Mesendoderm (in vitro differentiated cells): ENCODE data around the gene DOCK10.

Source experiments
- DNase-seq: peaks from one replicate; pipeline ENCODE4 v3.0.0; 2013
- H2AK5ac ChIP-seq: 2 replicates; pipeline ENCODE4 v1.6.1; 2013; ENCODE audit warnings: low read length, inconsistent platforms
- H2BK120ac ChIP-seq: 2 replicates; pipeline ENCODE4 v1.6.1; 2013; ENCODE audit warnings: low read depth, mild to moderate bottlenecking, low read length, moderate library complexity, mixed read lengths
- H2BK15ac ChIP-seq: replicated peaks from 2 replicates; pipeline ENCODE4 v1.6.1; 2013; ENCODE audit warnings: low read depth, mild to moderate bottlenecking, moderate library complexity
- H2BK5ac ChIP-seq: 2 replicates; pipeline ENCODE4 v1.6.1; 2013; ENCODE audit warnings: low read length, inconsistent platforms
- H3K18ac ChIP-seq: 2 replicates; pipeline ENCODE4 v1.6.1; 2013; ENCODE audit warnings: mild to moderate bottlenecking, low read length, mixed read lengths
- H3K23ac ChIP-seq: one replicate; pipeline ENCODE4 v1.6.1; 2013; ENCODE audit warnings: low read length
- H3K27ac ChIP-seq: 2 replicates; pipeline ENCODE4 v1.5.1; 2013; ENCODE audit warnings: low read depth, mild to moderate bottlenecking, inconsistent platforms, low read length, moderate library complexity
- H3K27me3 ChIP-seq: 2 replicates; pipeline ENCODE4 v1.6.1; 2013; ENCODE audit warnings: low read length, control low read depth, mild to moderate bottlenecking, inconsistent platforms; ENCODE audit not compliant: insufficient read depth, poor library complexity
- H3K36me3 ChIP-seq: 2 replicates; pipeline ENCODE4 v1.6.1; 2013; ENCODE audit warnings: low read length, inconsistent platforms; ENCODE audit not compliant: control insufficient read depth, insufficient read depth
- H3K4ac ChIP-seq: one replicate; pipeline ENCODE4 v1.6.1; 2013; ENCODE audit warnings: low read depth, mild to moderate bottlenecking, low read length, moderate library complexity
- H3K4me1 ChIP-seq: 2 replicates; pipeline ENCODE4 v1.6.1; 2013; ENCODE audit warnings: low read depth, low read length, inconsistent platforms; ENCODE audit not compliant: control insufficient read depth
- H3K4me2 ChIP-seq: 2 replicates; pipeline ENCODE4 v1.6.1; 2013; ENCODE audit warnings: low read length
- H3K4me3 ChIP-seq: 2 replicates; pipeline ENCODE4 v1.5.1; 2013; ENCODE audit warnings: mild to moderate bottlenecking, low read length
- H3K56ac ChIP-seq: one replicate; pipeline ENCODE4 v1.6.1; 2013; ENCODE audit warnings: low read length
- H3K79me1 ChIP-seq: 2 replicates; pipeline ENCODE4 v1.6.1; 2013; ENCODE audit warnings: low read length, inconsistent platforms
- H3K79me2 ChIP-seq: 2 replicates; pipeline ENCODE4 v1.6.1; 2013; ENCODE audit warnings: mild to moderate bottlenecking, low read length; ENCODE audit not compliant: control insufficient read depth, insufficient read depth
- H3K9ac ChIP-seq: 2 replicates; pipeline ENCODE4 v1.6.1; 2013; ENCODE audit warnings: low read length, inconsistent platforms
- H4K5ac ChIP-seq: one replicate; pipeline ENCODE4 v1.6.1; 2013; ENCODE audit warnings: low read length
- H4K8ac ChIP-seq: one replicate; pipeline ENCODE4 v1.6.1; 2013; ENCODE audit warnings: low read depth, mild to moderate bottlenecking, control low read depth, low read length, moderate library complexity
- WGBS: extraction: QIAGEN DNeasy Blood & Tissue Kit; methylation state at CpG from one replicate; pipeline ENCODE4 v1.1.7; 2013; ENCODE audit warnings: low lambda C conversion rate, missing lambda C conversion rate; ENCODE audit not compliant: insufficient coverage; ENCODE audit errors: extremely low coverage; 5-methylcytosine and 5-hydroxymethylcytosine counted together

DOCK10 gene

DNA sequence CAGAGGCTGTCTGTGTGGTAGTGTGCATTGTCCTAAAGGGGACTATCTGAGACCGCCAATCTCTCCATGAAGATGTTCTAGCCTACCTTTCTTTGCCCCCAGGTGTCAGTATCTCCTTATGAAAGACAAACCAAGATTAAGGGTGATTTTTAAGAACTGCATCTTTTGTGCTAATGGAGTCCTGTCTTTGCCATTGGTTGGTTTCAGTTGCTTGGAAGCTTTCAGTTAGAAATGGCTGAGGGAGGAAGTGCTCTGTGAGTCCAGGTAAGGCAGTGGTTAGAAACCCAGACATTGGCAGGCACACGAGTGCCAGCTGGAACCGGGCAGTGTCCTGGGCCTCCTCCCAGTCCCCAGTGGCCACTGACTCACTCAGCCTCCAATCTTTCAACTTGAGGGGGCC is 111.3 kb downstream of the DOCK10 start:
- Histone ChIP-seq H3K79me1 (no peaks in the 10 kb centered on the region), H3K27me3 (no peaks in the 10 kb centered on the region), H3K36me3 (no peaks in the 10 kb centered on the region), H3K4me2 (no peak overlapping the region), H2AK5ac (no peak overlapping the region), H3K4ac (no peak overlapping the region), H3K23ac (no peak overlapping the region), H3K4me3 (no peak overlapping the region), H2BK5ac (no peak overlapping the region), H2BK120ac (no peak overlapping the region), H3K56ac (no peak overlapping the region), H3K27ac (no peak overlapping the region), H4K8ac (no peak overlapping the region), H3K9ac (no peak overlapping the region), H3K79me2 (no peaks in the 10 kb centered on the region), H4K5ac (no peak overlapping the region), H3K4me1 (no peaks in the 10 kb centered on the region), H3K18ac (no peak overlapping the region), H2BK15ac (no peak overlapping the region)
- peak; percentile 36 for DNase-seq
- no CpG with 5 or more reads among the region's 3 CpGs for WGBS

- Histone ChIP-seq H2AK5ac (no peak overlapping the region), H3K79me2 (no peaks in the 10 kb centered on the region), H3K4ac (no peak overlapping the region), H2BK5ac (no peak overlapping the region), H4K5ac (no peak overlapping the region), H3K56ac (no peak overlapping the region), H2BK15ac (no peak overlapping the region), H3K4me2 (no peak overlapping the region), H3K23ac (no peak overlapping the region), H3K79me1 (no peaks in the 10 kb centered on the region), H3K9ac (no peak overlapping the region), H3K4me1 (no peaks in the 10 kb centered on the region), H4K8ac (no peak overlapping the region), H3K27ac (no peak overlapping the region), H3K18ac (no peak overlapping the region), H2BK120ac (no peak overlapping the region), H3K27me3 (no peaks in the 10 kb centered on the region), H3K4me3 (no peak overlapping the region), H3K36me3 (no peaks in the 10 kb centered on the region)
- DNase-seq: no peak
- no CpG with 5 or more reads among the region's 5 CpGs for WGBS
Measured at GRCh38 chr2:224930124-224930523, 112.1 kb downstream of the DOCK10 start.

- H3K27ac ChIP-seq: no peak overlapping the region
- no peak for DNase-seq
- no peak overlapping the region for H2BK15ac ChIP-seq
- H3K4me1 ChIP-seq: no peaks in the 10 kb centered on the region
- H3K4me2 ChIP-seq: no peak overlapping the region
- no peak overlapping the region for H2BK5ac ChIP-seq
- no CpG with 5 or more reads among the region's 3 CpGs for WGBS
- H3K56ac ChIP-seq: no peak overlapping the region
- no peak overlapping the region for H4K5ac ChIP-seq
- H3K18ac ChIP-seq: no peak overlapping the region
- no peaks in the 10 kb centered on the region for H3K27me3 ChIP-seq
- H3K79me2 ChIP-seq: no peaks in the 10 kb centered on the region
- H4K8ac ChIP-seq: no peak overlapping the region
- H2AK5ac ChIP-seq: no peak overlapping the region
- H3K23ac ChIP-seq: no peak overlapping the region
- H3K36me3 ChIP-seq: no peaks in the 10 kb centered on the region
- no peak overlapping the region for H3K4ac ChIP-seq
- H2BK120ac ChIP-seq: no peak overlapping the region
- H3K79me1 ChIP-seq: no peaks in the 10 kb centered on the region
- H3K9ac ChIP-seq: no peak overlapping the region
- H3K4me3 ChIP-seq: no peak overlapping the region
Measured at GRCh38 chr2:224929512-224929911, 112.8 kb downstream of the DOCK10 start.

GRCh38 chr2:224927646-224928173 is 114.6 kb downstream of the DOCK10 start:
- H3K27me3 ChIP-seq: no peaks in the 10 kb centered on the region
- no peak overlapping the region for H3K9ac ChIP-seq
- no peak overlapping the region for H3K4me2 ChIP-seq
- no peak overlapping the region for H2AK5ac ChIP-seq
- no peak overlapping the region for H3K4me3 ChIP-seq
- no peak overlapping the region for H2BK15ac ChIP-seq
- H4K8ac ChIP-seq: no peak overlapping the region
- H3K18ac ChIP-seq: no peak overlapping the region
- H2BK5ac ChIP-seq: no peak overlapping the region
- DNase-seq: no peak
- H3K79me1 ChIP-seq: no peaks in the 10 kb centered on the region
- no peak overlapping the region for H3K56ac ChIP-seq
- H3K36me3 ChIP-seq: no peaks in the 10 kb centered on the region
- no peak overlapping the region for H3K23ac ChIP-seq
- no peaks in the 10 kb centered on the region for H3K79me2 ChIP-seq
- H3K4me1 ChIP-seq: no peaks in the 10 kb centered on the region
- no peak overlapping the region for H3K27ac ChIP-seq
- H3K4ac ChIP-seq: no peak overlapping the region
- no CpG with 5 or more reads among the region's 7 CpGs for WGBS
- no peak overlapping the region for H2BK120ac ChIP-seq
- no peak overlapping the region for H4K5ac ChIP-seq

- peak; percentile 33 for DNase-seq
- Histone ChIP-seq H3K27ac (no peak overlapping the region), H3K56ac (no peak overlapping the region), H3K36me3 (no peaks in the 10 kb centered on the region), H2AK5ac (no peak overlapping the region), H3K4ac (no peak overlapping the region), H2BK15ac (no peak overlapping the region), H4K5ac (no peak overlapping the region), H4K8ac (no peak overlapping the region), H3K79me2 (no peaks in the 10 kb centered on the region), H3K79me1 (no peaks in the 10 kb centered on the region), H3K4me2 (no peak overlapping the region), H3K23ac (no peak overlapping the region), H2BK120ac (no peak overlapping the region), H3K4me3 (no peak overlapping the region), H3K27me3 (no peaks in the 10 kb centered on the region), H3K4me1 (no peaks in the 10 kb centered on the region), H3K18ac (no peak overlapping the region), H3K9ac (no peak overlapping the region), H2BK5ac (no peak overlapping the region)
- no CpG with 5 or more reads among the region's 2 CpGs for WGBS
Measured at GRCh38 chr2:224927011-224927410, 115.3 kb downstream of the DOCK10 start.

GRCh38 chr2:224925810-224926100 is 116.5 kb downstream of the DOCK10 start:
- Histone ChIP-seq H3K79me2 (no peaks in the 10 kb centered on the region), H2BK5ac (no peak overlapping the region), H3K56ac (no peak overlapping the region), H3K18ac (no peak overlapping the region), H3K4me3 (no peak overlapping the region), H4K5ac (no peak overlapping the region), H3K79me1 (no peaks in the 10 kb centered on the region), H3K4ac (no peak overlapping the region), H3K27me3 (no peaks in the 10 kb centered on the region), H2BK120ac (no peak overlapping the region), H3K36me3 (no peaks in the 10 kb centered on the region), H3K27ac (no peak overlapping the region), H3K4me1 (no peaks in the 10 kb centered on the region), H2AK5ac (no peak overlapping the region), H3K23ac (no peak overlapping the region), H4K8ac (no peak overlapping the region), H3K4me2 (no peak overlapping the region), H2BK15ac (no peak overlapping the region), H3K9ac (no peak overlapping the region)
- no peak for DNase-seq
